Measurements from ENCODE around the gene DPCD. TPM values are rescaled to one million over a fixed set of nuclear protein-coding genes. Genes with fewer than 3 reads are reported as not detected.

DPCD gene
- total and polyA plus RNA-seq, 9 donors: 12.9 to 48.3 (median 19.8) TPM

DNA sequence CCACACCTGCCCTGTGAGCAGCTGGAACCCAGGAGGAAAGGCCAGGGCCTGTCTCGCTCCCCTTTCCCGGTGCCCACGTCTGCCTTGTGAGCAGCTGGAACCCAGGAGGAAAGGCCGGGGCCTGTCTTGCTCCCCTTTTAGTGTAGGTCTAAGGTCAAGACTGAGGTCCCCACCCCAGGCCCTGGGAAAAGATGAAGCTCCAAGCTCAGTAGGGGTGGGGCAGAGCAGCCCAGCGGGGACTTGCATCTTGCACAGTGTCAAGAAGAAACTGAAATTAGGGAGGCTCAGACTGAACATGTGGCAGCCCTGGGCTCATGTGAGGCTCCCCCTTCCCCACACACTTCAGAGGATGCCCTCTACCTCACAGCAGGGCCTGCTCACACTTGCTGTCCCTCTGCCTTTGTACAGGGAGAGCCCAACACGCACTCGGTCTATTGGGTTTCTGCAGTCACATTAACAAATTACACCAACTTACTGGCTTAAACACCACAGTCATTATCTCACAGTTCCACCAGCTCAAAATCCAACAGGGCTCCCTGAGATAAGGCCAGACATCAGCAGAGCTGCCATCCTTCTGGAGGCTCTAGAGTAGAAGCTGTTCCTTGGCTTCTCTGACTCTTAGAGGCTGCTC, 12.4 kb upstream of the DPCD start:
- Histone ChIP-seq H3K36me3 (no peaks in the 10 kb centered on the region), H3K4me3 (no peak overlapping the region), H3K9me3 (no peaks in the 10 kb centered on the region), H3K27ac (no peak overlapping the region), H3K27me3 (no peaks in the 10 kb centered on the region), H3K4me1 (ENCODE audit: insufficient read depth) (no peaks in the 10 kb centered on the region)
- no peak for DNase-seq
- intact Hi-C loops (cut with DNase I): no loop called here
- 75 to 86% (median 82%) methylated on average over 7 of the region's 7 CpGs for WGBS, 3 donors
- no peak for TF ChIP-seq POLR2A (IDR thresholded peaks at IDR 0.05)
- no peak for TF ChIP-seq EP300 (IDR thresholded peaks at IDR 0.05)
- TF ChIP-seq, protein P1, sequence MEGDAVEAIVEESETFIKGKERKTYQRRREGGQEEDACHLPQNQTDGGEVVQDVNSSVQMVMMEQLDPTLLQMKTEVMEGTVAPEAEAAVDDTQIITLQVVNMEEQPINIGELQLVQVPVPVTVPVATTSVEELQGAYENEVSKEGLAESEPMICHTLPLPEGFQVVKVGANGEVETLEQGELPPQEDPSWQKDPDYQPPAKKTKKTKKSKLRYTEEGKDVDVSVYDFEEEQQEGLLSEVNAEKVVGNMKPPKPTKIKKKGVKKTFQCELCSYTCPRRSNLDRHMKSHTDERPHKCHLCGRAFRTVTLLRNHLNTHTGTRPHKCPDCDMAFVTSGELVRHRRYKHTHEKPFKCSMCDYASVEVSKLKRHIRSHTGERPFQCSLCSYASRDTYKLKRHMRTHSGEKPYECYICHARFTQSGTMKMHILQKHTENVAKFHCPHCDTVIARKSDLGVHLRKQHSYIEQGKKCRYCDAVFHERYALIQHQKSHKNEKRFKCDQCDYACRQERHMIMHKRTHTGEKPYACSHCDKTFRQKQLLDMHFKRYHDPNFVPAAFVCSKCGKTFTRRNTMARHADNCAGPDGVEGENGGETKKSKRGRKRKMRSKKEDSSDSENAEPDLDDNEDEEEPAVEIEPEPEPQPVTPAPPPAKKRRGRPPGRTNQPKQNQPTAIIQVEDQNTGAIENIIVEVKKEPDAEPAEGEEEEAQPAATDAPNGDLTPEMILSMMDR (IDR thresholded peaks at IDR 0.05): no peak

DNA sequence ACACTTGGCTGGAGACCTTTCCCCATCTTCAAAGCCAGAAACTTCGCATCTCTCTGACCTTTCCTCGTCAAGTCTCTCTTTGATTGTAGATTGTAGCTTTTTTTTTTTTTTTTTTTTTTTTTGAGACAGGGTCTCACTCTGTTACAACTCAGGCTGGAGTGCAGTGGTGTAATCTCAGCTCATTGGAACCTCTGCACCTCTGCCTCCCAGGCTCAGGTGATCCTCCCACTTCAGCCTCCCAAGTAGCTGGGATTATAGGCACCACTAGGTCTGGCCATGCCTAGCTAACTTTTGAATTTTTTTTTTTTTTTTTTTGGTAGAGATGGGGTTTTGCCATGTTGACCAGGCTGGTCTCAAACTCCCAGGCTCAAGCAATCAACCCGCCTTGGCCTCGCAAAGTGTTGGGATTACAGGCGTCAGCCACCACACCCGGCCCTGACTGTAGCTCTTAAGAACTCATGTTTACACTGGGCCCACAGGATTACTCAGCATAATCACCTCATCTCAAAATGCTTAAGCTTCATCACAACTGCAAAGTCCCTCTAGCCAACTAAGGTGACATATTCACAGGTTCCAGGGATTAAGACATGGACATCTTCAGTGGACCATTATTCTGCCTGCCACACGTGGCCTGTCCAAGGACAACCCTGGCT, 11.8 kb upstream of the DPCD start:
- Histone ChIP-seq H3K27ac (no peak overlapping the region), H3K27me3 (no peaks in the 10 kb centered on the region), H3K36me3 (no peaks in the 10 kb centered on the region), H3K4me1 (ENCODE audit: insufficient read depth) (no peaks in the 10 kb centered on the region), H3K4me3 (no peak overlapping the region), H3K9me3 (no peaks in the 10 kb centered on the region)
- 85 to 95% (median 93%) methylated on average over 7 of the region's 7 CpGs for WGBS, 3 donors
- intact Hi-C loops (cut with DNase I): no loop called here
- TF ChIP-seq EP300 (IDR thresholded peaks at IDR 0.05) (no peak), POLR2A (IDR thresholded peaks at IDR 0.05) (no peak)
- TF ChIP-seq, protein P1 (IDR thresholded peaks at IDR 0.05): no peak
- DNase-seq: no peak

DNA sequence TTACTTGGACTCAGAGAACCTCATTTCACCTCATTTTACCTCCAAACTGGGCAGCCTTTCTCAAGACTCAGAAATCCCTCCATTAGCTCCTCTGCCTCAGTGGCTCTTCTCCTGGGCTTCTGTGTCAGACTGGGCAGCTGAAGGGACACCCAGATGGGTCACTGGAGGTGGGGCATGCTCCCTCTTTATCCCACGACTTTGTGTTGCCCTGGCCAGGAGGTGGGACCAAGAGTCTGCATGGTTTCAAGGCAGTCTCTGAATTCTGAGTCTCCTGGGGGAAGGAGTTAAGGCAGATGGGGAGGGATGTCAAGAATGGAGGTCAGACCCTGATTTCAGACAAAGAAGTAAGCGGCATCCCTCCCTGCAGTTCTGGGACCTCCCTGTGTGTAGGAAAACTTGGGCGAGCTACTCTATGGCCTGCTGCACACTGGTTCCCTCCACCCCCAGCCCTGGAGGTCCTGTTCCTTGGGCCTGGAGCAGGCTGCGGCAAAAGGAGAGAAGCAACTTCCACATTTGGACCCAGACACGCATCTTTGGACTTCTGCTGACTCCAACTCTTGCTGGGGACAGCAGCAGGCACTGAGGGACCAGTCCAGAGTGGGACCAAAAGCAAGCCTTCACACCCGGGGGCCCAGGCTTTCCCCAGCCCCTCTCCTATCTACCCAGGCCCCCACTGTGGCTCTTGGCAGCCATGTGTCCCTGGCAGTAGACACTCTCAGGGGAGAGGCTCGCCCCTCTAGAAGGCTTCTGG, 10.8 kb upstream of the DPCD start:
- no peaks in the 10 kb centered on the region for H3K4me1 ChIP-seq (ENCODE audit: insufficient read depth)
- H3K27ac ChIP-seq: no peak overlapping the region
- DNase-seq: no peak
- TF ChIP-seq POLR2A (IDR thresholded peaks at IDR 0.05): no peak
- TF ChIP-seq, protein P1 (IDR thresholded peaks at IDR 0.05): no peak
- no peak for TF ChIP-seq EP300 (IDR thresholded peaks at IDR 0.05)
- intact Hi-C loops (cut with DNase I): no loop called here
- no peaks in the 10 kb centered on the region for H3K36me3 ChIP-seq
- H3K9me3 ChIP-seq: no peaks in the 10 kb centered on the region
- no peak overlapping the region for H3K4me3 ChIP-seq
- 88 to 93% (median 90%) methylated on average over 7 of the region's 7 CpGs for WGBS, 3 donors
- no peaks in the 10 kb centered on the region for H3K27me3 ChIP-seq

DNA sequence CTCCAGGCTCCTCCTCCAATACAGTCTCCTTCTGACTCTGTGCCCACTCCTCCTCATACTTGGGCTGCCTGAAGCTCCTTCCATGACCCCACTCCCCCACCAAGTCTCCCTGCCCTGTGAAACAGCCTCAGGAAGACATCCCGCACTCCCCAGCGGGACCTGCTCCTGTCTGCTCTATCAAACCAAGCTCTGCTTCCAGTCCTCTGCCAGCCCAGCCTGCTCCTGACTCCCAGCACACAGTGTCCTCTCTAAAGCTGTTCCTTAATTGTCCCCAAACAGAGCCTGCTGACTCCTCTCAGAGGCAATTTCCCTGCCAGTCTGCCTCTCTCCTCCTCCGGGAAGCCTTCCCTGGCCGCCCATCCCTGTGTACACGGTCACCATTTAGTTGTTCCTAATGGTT, 9.9 kb upstream of the DPCD start:
- DNase-seq: no peak
- intact Hi-C loops (cut with DNase I): no loop called here

More for the DNA sequence above, 9.9 kb upstream of the DPCD start:
- Histone ChIP-seq H3K4me3 (no peak overlapping the region), H3K4me1 (ENCODE audit: insufficient read depth) (no peaks in the 10 kb centered on the region), H3K9me3 (no peaks in the 10 kb centered on the region), H3K27ac (no peak overlapping the region), H3K27me3 (no peaks in the 10 kb centered on the region), H3K36me3 (no peaks in the 10 kb centered on the region)
- TF ChIP-seq POLR2A (IDR thresholded peaks at IDR 0.05) (no peak), EP300 (IDR thresholded peaks at IDR 0.05) (no peak)
- TF ChIP-seq, protein P1 (IDR thresholded peaks at IDR 0.05): no peak
- 70 to 78% (median 71%) methylated on average over 5 of the region's 5 CpGs for WGBS, 3 donors

Measured in ovary (tissue), 9 donors.